CD1c-positive myeloid dendritic cell (primary cell): ENCODE measurements around the gene FAM3C.

ENCODE experiments used
- DNase-seq: peaks from one replicate; pipeline ENCODE4 v3.0.0-alpha.2; 2016; ENCODE audit errors: extremely low spot score

The FAM3C gene

GRCh38 chr7:121379930-121380329 lies 16.2 kb downstream of the FAM3C start:
- DNase-seq = no peak

- no peak for DNase-seq
These were observed 19.1 kb downstream of the FAM3C start for GRCh38 chr7:121376979-121377378.

- DNase-seq = no peak
These were observed 22.9 kb downstream of the FAM3C start for GRCh38 chr7:121373177-121373576.

GRCh38 chr7:121372376-121373010 lies 23.6 kb downstream of the FAM3C start:
- DNase-seq = no peak

- DNase-seq = no peak
These were observed 24.2 kb downstream of the FAM3C start for GRCh38 chr7:121371883-121372282.

GRCh38 chr7:121371367-121371766 lies 24.7 kb downstream of the FAM3C start:
- DNase-seq = no peak

GRCh38 chr7:121369462-121369861 lies 26.6 kb downstream of the FAM3C start:
- DNase-seq = no peak

GRCh38 chr7:121366852-121367431 lies 29.2 kb downstream of the FAM3C start:
- DNase-seq = peak; percentile 60

GRCh38 chr7:121360564-121360963 lies 35.5 kb downstream of the FAM3C start:
- DNase-seq = no peak

GRCh38 chr7:121355574-121355973 lies 40.5 kb downstream of the FAM3C start:
- no peak for DNase-seq

- no peak for DNase-seq
These were observed 43.8 kb downstream of the FAM3C start for GRCh38 chr7:121352323-121352722.

- DNase-seq = no peak
These were observed 44.4 kb downstream of the FAM3C start for GRCh38 chr7:121351682-121352081.

GRCh38 chr7:121344497-121344896 lies 51.6 kb downstream of the FAM3C start:
- no peak for DNase-seq

- DNase-seq = no peak
These were observed 52.0 kb downstream of the FAM3C start for GRCh38 chr7:121344093-121344492.

GRCh38 chr7:121343302-121343701 lies 52.8 kb downstream of the FAM3C start:
- DNase-seq = no peak

- no peak for DNase-seq
These were observed 53.5 kb downstream of the FAM3C start for GRCh38 chr7:121342631-121343030.

- no peak for DNase-seq
These were observed 54.2 kb downstream of the FAM3C start for GRCh38 chr7:121341933-121342332.

GRCh38 chr7:121339082-121339481 lies 57.0 kb downstream of the FAM3C start:
- DNase-seq = no peak

- DNase-seq = no peak
These were observed 58.7 kb downstream of the FAM3C start for GRCh38 chr7:121337398-121337797.

- no peak for DNase-seq
These were observed 59.5 kb downstream of the FAM3C start for GRCh38 chr7:121336579-121336978.

GRCh38 chr7:121334875-121335648 lies 61.0 kb downstream of the FAM3C start:
- DNase-seq = no peak

- DNase-seq = no peak
These were observed 61.7 kb downstream of the FAM3C start for GRCh38 chr7:121334376-121334775.

GRCh38 chr7:121331574-121331973 lies 64.5 kb downstream of the FAM3C start:
- no peak for DNase-seq
